ENCODE data around the gene UQCR10.

GRCh38 chr22:29811377-29811776 is 44.2 kb downstream of the UQCR10 start:
- no peak for TF ChIP-seq CTCF (conservative IDR thresholded peaks at IDR 0.05 in 1 of 2, IDR thresholded peaks at IDR 0.05 in 1 of 2; ENCODE audit: extremely low read depth in 1 of 2, insufficient read depth in 1 of 2, low read depth in 1 of 2, low read length in 2 of 2)
- no peak for TF ChIP-seq EZH2 (IDR thresholded peaks at IDR 0.05; ENCODE audit: borderline replicate concordance, low read length)
